NCI-H524 (cell line): ENCODE data around the gene KLRD1.
"Not testable (repeated sequence)": the region's sequence is repeated elsewhere in the genome, so short reads cannot be mapped to it uniquely, and the experiment has no call there.

ENCODE experiments used
- DNase-seq, 2 experiments: peaks; one replicate each; lab custom pipeline; 2025; lab: John Stamatoyannopoulos, UW

Gene KLRD1

DNA sequence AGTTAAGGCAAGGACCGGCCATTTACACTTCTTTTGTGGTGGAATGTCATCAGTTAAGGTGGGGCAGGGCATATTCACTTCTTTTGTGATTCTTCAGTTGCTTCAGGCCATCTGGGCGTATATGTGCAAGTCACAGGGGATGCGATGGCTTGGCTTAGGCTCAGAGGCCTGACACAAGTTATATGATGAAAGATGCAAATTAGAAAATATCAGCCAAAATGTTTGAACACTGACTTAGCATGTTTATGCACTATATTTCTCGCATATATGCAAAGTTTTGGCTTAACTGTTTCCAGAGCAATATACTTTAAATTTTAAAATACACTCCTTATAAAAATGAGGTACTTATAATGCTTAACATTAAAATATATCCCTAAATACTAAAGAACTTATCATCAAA lies 30.8 kb downstream of the KLRD1 start:
- DNase-seq: not testable (repeated sequence)

GRCh38 chr12:10339053-10339840 lies 31.6 kb downstream of the KLRD1 start:
- DNase-seq: no peak

DNA sequence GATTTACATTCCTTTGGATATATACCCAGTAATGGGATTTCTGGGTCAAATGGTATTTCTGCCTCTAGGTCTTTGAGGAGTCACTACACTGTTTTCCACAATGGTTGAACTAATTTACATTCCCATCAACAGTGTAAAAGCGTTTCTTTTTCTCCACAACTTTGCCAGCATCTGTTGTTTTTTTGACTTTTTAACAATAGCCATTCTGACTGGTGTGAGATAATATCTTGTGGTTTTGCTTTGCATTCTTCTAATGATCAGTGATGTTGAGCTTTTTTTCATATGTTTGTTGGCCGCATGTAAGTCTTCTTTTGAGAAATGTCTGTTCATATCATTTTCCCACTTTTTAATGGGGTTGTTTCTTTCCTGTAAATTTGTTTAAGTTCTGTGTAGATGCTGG lies 33.3 kb downstream of the KLRD1 start:
- DNase-seq: not testable (repeated sequence)

GRCh38 chr12:10341892-10342509 lies 34.3 kb downstream of the KLRD1 start:
- DNase-seq: no peak

GRCh38 chr12:10351457-10351856 lies 43.8 kb downstream of the KLRD1 start:
- DNase-seq: not testable (repeated sequence)

- DNase-seq: no peak
Measured at GRCh38 chr12:10354071-10354470, 46.4 kb downstream of the KLRD1 start.

DNA sequence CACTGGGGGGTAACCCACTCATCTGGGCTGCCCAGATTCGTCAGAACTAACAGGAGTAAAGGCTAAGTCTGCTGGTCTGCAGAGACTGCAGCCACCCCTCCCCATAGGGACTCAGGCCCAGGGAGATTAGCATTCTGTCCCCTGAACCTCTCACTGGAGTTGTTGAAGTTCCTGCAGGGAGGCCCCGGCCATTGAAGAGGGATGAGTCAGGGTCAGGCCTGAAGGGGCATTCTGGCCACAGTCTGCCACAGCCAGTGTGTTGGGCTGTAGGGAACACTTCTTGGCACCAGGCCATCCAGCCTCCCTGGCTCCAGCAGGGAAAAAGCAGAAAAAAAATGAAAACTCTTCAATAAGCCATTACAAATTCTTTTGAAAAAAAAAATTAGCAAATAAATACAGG lies 46.8 kb downstream of the KLRD1 start:
- no peak for DNase-seq

GRCh38 chr12:10358131-10358530 lies 50.5 kb downstream of the KLRD1 start:
- DNase-seq: no peak

DNA sequence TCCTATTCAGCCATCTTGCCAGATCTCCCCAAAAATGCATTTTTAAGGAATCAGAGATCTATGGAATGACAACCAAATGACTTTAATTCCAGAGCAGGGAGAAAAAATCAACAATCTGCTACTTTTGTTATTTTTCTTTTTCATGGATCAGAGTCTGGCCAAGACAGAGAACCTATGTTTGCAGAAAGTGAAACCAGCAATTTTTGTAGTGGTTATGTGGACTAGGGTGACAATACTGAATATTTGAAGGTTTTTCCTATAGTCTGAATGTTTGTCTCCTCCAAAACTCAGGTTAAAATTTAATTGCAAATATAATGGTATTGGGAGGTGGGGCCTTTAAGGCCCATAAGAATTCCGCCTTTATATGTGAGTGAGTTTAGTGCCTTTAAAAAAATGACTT lies 51.3 kb downstream of the KLRD1 start:
- DNase-seq: no peak

DNA sequence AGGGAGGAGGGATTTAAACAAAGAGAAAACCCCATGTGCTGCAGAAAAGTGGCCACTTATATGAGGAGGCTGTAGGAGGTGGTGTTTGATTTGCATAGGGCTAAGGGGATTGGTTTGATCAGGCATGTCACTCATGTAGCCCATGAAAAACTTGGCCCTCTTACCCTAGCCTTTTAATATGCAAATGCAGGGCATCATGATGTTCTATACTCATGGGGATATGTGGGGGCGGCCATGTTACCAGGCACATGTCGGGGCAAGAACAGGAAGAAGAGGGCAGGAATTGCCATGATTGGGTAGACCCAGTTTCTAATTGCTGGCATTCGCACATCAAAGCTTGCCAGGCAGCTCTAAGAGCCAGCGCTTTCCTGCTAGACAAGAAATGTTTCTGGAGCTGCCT lies 53.4 kb downstream of the KLRD1 start:
- no peak for DNase-seq

- no peak for DNase-seq
Measured at GRCh38 chr12:10361622-10362021, 54.0 kb downstream of the KLRD1 start.

DNA sequence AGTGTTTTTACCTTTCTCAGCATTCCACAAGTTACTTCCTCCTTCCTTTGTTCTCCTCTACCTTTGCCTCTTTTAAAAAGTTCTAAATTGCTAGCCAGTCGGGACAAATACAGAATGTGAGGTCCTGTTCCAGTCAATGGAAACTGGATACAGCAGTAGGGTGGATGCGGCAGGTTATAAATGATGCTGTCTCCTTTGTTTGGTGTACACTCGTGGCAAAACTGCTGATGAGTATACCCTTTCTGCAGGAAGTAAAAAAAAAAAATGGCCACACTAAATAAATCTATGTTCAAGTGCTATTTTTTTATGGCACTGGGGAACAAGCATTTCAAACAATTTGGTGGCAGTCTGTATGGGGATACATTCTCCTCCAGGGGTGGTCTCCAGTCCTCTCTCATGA lies 54.7 kb downstream of the KLRD1 start:
- DNase-seq: no peak

DNA sequence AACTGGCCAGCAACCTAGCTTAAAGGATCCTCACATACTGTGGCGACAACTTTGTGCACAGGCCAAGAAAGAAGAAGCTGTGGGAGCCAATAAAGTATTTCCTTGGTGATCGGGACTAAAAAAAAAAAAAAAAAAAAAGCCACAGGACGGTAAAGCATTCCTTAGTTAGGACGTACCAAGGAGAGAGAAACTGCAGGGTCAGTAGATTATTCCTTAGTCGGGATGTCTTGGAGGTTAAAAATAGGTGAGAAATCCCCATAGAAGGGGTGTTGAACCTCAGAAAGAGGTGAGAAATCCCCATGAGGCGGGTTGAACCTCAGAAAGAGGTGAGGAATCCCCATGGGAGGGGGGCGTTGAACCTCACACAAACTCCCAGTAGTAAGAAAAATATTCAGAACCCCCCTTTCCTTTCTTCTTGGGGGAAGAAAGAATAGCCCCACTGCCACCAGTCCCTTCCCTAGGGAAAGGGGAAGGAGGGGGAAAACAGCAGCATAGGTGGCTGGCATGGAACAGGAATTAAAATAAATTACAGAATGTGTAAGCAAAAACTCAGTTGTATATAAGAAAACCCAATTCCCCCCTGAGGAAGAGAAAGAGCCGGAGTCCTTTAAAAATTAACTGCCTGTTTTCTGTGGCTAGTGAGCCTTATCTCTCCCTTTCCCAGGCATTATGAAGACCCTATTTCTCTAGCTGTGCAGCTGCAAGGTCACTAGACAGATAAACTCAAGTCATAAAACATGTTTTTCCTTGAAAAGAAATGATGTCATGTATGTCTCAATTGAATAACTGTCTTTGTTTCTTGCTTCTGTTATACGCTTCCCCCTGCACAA lies 55.4 kb downstream of the KLRD1 start:
- no peak for DNase-seq

DNA sequence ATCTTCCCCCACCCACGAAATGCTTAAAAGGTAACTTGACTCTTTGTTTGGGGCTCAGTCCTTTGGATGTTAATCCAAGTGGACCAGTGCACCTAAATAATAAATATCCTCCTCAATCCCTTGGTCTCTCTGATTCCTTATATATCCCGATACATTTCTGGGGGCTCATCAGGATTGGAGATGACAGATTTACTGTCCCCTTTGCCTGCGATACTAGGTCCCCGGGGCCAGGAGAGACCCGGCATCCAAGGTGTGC lies 55.9 kb downstream of the KLRD1 start:
- no peak for DNase-seq

GRCh38 chr12:10363914-10364814 lies 56.5 kb downstream of the KLRD1 start:
- DNase-seq: no peak

DNA sequence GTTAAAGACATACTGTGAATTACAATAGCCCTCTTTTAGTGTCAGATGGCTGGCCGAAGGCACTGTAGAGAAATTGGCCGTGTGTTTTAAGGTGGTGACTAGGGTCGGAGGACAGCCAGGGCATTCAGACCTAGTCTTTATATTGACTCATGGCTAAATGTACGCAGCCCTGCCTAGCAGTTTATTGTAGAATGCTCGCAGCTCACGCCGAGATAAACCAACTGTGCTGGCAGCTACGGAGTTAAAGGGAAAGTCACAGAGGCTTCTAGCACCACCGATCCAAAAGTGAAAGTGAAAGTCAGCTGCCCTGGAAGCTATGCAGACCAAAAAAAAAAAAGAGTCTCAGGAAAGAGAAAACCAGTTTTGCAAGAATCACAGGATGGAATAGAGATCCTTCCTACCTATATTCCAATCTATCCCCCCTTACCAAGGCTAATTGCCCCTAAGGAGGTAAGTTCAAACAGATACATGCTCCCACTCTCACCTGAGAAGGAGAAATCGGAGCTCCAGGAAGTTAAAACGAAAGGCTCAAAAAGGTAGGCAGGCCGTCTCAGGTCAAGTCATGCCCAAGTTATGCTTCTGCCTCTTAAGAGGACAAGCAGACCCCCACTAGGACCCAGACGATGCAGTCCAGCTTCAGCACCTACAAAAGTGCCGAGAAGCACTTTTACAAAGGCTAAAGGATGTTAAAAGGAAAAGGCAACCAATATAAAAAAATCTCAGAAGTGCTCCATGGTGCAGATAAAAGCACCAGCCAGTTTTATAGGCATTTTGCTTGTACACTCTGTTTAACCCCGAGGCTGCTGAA lies 57.3 kb downstream of the KLRD1 start:
- peak in 1 of 2 experiments; percentile 26 for DNase-seq

GRCh38 chr12:10365696-10366405 lies 58.2 kb downstream of the KLRD1 start:
- DNase-seq: no peak

DNA sequence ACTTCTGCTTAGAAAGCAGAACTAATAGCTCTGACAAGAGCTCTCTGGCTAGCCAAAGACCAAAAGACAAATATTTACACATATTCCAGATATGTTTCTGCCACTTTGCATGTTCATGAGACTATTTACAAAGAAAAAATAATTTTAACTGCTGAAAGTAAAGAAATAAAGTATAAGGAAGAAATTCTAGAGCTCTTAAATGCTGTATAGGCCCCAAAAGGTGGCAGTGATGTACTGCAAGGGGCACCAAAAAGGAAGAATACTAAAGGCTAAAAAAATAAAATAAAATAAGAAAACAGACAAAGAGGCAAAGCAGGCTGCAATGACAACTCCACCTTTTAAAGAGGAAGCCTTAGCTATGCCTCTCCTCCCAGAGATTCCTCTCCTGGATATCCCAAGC lies 59.2 kb downstream of the KLRD1 start:
- no peak for DNase-seq

DNA sequence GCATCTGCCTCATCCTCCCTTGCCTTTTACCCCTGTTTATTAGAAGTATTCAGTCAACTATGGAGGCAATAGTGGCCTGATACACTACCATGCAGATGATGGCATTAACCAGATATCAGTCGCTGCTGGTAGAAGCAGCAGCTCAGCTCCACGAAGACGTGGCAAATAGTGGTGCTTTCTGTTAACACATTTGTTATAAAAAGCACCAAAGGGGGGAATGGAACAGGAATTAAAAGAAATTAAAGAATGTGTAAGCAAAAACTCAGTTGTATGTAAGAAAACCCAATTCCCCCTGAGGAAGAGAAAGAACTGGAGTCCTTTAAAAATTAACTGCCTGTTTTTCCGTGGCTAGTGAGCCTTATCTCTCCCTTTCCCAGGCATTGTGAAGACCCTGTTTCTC lies 60.0 kb downstream of the KLRD1 start:
- DNase-seq: not testable (repeated sequence)
